IMR-90 (cell line): ENCODE results near the gene LY6G5C.

Experiments used
- BHLHE40 ChIP-seq: fragments of 150-350 bp; IDR thresholded peaks from 2 replicates; pipeline ENCODE4 v1.6.1; 2016; ENCODE audit warnings: mild to moderate bottlenecking, low read depth, low read length
- CEBPB ChIP-seq: IDR thresholded peaks from 2 replicates; pipeline ENCODE4 v1.6.1; 2012; ENCODE audit warnings: low read depth, low read length, improper control_type of control experiment
- CHD1 ChIP-seq: IDR thresholded peaks from 2 replicates; pipeline ENCODE4 v1.6.1; 2012; ENCODE audit warnings: low read depth, low read length, improper control_type of control experiment
- CTCF ChIP-seq: conservative IDR thresholded peaks from 2 replicates; pipeline ENCODE4 v1.5.1; 2012; ENCODE audit warnings: mild to moderate bottlenecking, low read depth, low read length, improper control_type of control experiment
- FOS ChIP-seq: fragments of 150-350 bp; IDR thresholded peaks from 2 replicates; pipeline ENCODE4 v1.6.1; 2016; ENCODE audit warnings: low read depth, low read length
- MAFK ChIP-seq: IDR thresholded peaks from 2 replicates; pipeline ENCODE4 v1.6.1; 2012; ENCODE audit warnings: low read depth, low read length, improper control_type of control experiment
- MXI1 ChIP-seq: IDR thresholded peaks from 2 replicates; pipeline ENCODE4 v1.6.1; 2012; ENCODE audit warnings: low read depth, mild to moderate bottlenecking, low read length, moderate library complexity, borderline replicate concordance
- POLR2A ChIP-seq: IDR thresholded peaks from 2 replicates; pipeline ENCODE4 v1.6.1; 2012; ENCODE audit warnings: mild to moderate bottlenecking, low read depth, low read length
- RCOR1 ChIP-seq: IDR thresholded peaks from 2 replicates; pipeline ENCODE4 v1.6.1; 2012; ENCODE audit warnings: mild to moderate bottlenecking, low read length, improper control_type of control experiment; ENCODE audit not compliant: insufficient replicate concordance
- RFX5 ChIP-seq: IDR thresholded peaks from 2 replicates; pipeline ENCODE4 v1.8.0; 2012; ENCODE audit warnings: low read depth, mild to moderate bottlenecking, low read length, moderate library complexity
- USF2 ChIP-seq: fragments of 150-350 bp; IDR thresholded peaks from 2 replicates; pipeline ENCODE4 v1.6.1; 2017; ENCODE audit warnings: mild to moderate bottlenecking, antibody characterized with exemption, low read length, low read depth

DNA sequence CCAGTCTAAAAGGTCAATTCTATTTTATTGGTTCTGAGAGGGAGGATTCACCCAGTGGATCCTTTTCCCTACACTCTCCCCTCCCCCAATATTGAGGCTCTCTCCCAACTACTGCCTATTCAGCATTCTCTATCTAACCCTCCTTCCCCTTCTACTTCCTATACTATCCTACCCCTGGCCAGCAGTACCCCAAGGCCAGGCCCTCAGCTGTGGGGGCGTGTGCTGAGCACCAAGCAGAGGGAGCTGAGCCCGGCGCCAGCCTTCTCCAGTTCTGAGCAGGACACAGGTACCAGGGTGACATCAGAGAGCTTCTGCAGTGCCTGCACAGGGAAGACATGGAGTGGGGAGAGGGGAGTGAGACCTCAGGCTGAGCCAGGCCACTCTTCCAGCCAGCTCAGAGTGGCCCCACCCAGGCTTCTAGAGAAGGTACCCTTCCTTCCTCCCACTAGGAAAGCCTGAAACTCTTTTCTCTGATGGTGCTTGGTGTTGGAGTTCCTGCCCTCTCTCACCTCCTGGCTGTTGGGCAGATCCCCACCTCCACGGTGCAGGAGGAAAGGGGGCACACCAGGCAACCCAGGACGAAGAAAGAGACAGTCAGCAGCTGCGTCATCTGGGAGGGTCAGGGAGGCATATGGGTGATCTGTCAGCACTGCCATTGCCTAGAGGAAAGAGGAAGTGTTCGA, 46.3 kb upstream of the LY6G5C start:
- TF ChIP-seq CTCF: no peak
- TF ChIP-seq BHLHE40: no peak
- no peak for TF ChIP-seq POLR2A
- no peak for TF ChIP-seq MXI1
- no peak for TF ChIP-seq MAFK
- TF ChIP-seq CHD1: no peak
- TF ChIP-seq FOS: no peak
- TF ChIP-seq CEBPB: no peak
- no peak for TF ChIP-seq RCOR1
- TF ChIP-seq RFX5: no peak
- no peak for TF ChIP-seq USF2
